Measurements from ENCODE around the gene ACSS1.

DNA sequence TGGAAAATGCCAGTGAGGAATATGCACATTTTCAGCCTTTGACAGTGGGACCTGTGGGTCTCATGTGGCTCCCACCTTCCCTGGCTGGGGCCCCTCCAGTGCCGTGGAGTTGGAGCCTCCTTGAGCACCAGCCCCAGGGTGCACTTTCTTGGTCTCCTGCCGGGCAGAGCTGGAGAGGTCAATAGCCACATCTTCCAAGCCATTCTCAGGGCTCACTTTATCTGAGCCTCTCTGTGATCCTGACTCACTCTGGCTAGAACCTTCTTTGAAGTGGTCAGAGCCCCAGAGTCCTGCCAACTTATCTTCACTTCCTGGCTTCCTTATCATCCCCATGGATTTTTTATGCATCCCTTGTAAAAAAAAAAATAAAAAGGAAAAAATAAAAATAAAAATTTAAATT is 18.3 kb upstream of the ACSS1 start:
- TF ChIP-seq, protein P1, sequence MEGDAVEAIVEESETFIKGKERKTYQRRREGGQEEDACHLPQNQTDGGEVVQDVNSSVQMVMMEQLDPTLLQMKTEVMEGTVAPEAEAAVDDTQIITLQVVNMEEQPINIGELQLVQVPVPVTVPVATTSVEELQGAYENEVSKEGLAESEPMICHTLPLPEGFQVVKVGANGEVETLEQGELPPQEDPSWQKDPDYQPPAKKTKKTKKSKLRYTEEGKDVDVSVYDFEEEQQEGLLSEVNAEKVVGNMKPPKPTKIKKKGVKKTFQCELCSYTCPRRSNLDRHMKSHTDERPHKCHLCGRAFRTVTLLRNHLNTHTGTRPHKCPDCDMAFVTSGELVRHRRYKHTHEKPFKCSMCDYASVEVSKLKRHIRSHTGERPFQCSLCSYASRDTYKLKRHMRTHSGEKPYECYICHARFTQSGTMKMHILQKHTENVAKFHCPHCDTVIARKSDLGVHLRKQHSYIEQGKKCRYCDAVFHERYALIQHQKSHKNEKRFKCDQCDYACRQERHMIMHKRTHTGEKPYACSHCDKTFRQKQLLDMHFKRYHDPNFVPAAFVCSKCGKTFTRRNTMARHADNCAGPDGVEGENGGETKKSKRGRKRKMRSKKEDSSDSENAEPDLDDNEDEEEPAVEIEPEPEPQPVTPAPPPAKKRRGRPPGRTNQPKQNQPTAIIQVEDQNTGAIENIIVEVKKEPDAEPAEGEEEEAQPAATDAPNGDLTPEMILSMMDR (IDR thresholded peaks at IDR 0.05; ENCODE audit: insufficient read depth, low read depth, low read length), result no peak
- no peak for TF ChIP-seq EZH2 (IDR thresholded peaks at IDR 0.05; ENCODE audit: insufficient read depth, low read length)

All from astrocyte (in vitro differentiated cells and primary cell).